Adrenal gland (tissue), 12 donors: ENCODE results near the gene BRPF1. TPM values are rescaled to one million over a fixed set of nuclear protein-coding genes. Genes with fewer than 3 reads are reported as not detected.

ENCODE experiments used
- DNase-seq, 7 donors: peaks; one replicate each; pipeline ENCODE4 v3.0.0-alpha.2; 2019 to 2020
- H3K27ac ChIP-seq, 5 donors: fragments of 200-600 bp; sonication (generic) in 4 of 5; 1 replicate in 3 of 5; 2 replicates in 2 of 5; pipeline versions ENCODE4 v1.5.1 to v1.8.0; 2016 to 2020; ENCODE audit warnings: mild to moderate bottlenecking in 1 of 5
- H3K27me3 ChIP-seq: fragments of 200-600 bp; 2 replicates; pipeline ENCODE4 v1.8.0; 2021
- H3K36me3 ChIP-seq, 2 donors: fragments of 200-600 bp; replicated peaks in 1 of 2; 1 replicate in 1 of 2; 2 replicates in 1 of 2; pipeline versions ENCODE4 v1.5.1 to v1.8.0; 2018 to 2022
- H3K4me1 ChIP-seq, 2 donors: fragments of 200-600 bp; replicated peaks in 1 of 2; 1 replicate in 1 of 2; 2 replicates in 1 of 2; pipeline versions ENCODE4 v1.5.1 to v1.8.0; 2018 to 2021
- H3K4me3 ChIP-seq, 4 donors: fragments of 200-600 bp; sonication (generic) in 3 of 4; one replicate each; pipeline ENCODE4 v1.5.1; 2016 to 2018
- H3K9me3 ChIP-seq, 3 donors: fragments of 200-600 bp; sonication (generic) in 1 of 3; replicated peaks in 1 of 3; 1 replicate in 2 of 3; 2 replicates in 1 of 3; pipeline versions ENCODE4 v1.5.1 to v1.8.0; 2016 to 2021
- POLR2A ChIP-seq, 2 donors: fragments of 450-650 bp; IDR thresholded peaks; one replicate each; pipeline ENCODE4 v1.6.1; 2017; ENCODE audit warnings: antibody characterized with exemption in 2 of 2, mild to moderate bottlenecking in 2 of 2, moderate library complexity in 1 of 2
- WGBS, 4 donors: extraction: QIAGEN DNeasy Blood & Tissue Kit in 2 of 4; methylation state at CpG; one replicate each; pipeline versions ENCODE4 v1.1.5 to v1.1.7; 2013 to 2017; 5-methylcytosine and 5-hydroxymethylcytosine counted together
- intact Hi-C, 2 donors: fragments of 100-400 bp; cut with DNase I; formaldehyde crosslinking; loops; one replicate each; pipeline versions ENCODE4 v1.14.1 to v1.15.0; 2022 to 2023
- polyA plus RNA-seq, 3 donors: library from polyadenylated mRNA; stranded (reverse); fragments of 200-250 nt in 2 of 3; fragments of 350-450 nt in 1 of 3; fragmentation: Illumina TruSeq in 1 of 3; extraction: RNeasy Lipid Tissue Mini Kit (QIAGEN cat#74804) in 1 of 3; gene quantifications; one replicate each; pipeline ENCODE4 v1.2.3, GENCODE V29; 2013 to 2014
- total RNA-seq, 9 donors: library from RNA; depleted of rRNA in 4 of 9; stranded (reverse); fragments of >200 nt in 4 of 9; fragments of 120-200 nt in 1 of 9; fragmentation: NEBNext Ultra II Directional in 1 of 9; extraction: Animal tissue kit (Norgen Biotek cat#: 25700) in 1 of 9; gene quantifications; one replicate each; pipeline versions ENCODE4 v1.1.0 to v1.2.4, GENCODE V29; 2013 to 2023
- TF ChIP-seq, protein P1 (sequence below), 6 experiments: fragments of 450-650 bp in 4 of 6; fragments of 200-600 bp in 2 of 6; sonication (generic) in 1 of 6; IDR thresholded peaks; 1 replicate in 5 of 6; 2 replicates in 1 of 6; pipeline versions ENCODE4 v1.5.1 to v1.8.0; 2016 to 2021; ENCODE audit warnings: antibody characterized with exemption in 6 of 6, mild to moderate bottlenecking in 2 of 6, moderate library complexity in 1 of 6
- donor health status: healthy with polysubstance abuse.
- donor health status: Bipolar disorder and iron deficiency.
- donor health status: DM: yes; HTN: yes; CAD: no.
- donor health status: DM: no; HTN: no; CAD: no.
- donor health status: DM: no; HTN: no; CAD: no.
- donor health status: DM: yes; HTN: yes; CAD: no.

The BRPF1 gene
- total and polyA plus RNA-seq, 12 donors, result 7.4 to 18.7 (median 14.3) TPM

- no peak for DNase-seq
- 87 to 96% (median 94%) methylated on average over 2 to 5 of the region's 5 CpGs for WGBS, 4 donors
- H3K4me1 ChIP-seq, result no peaks in the 10 kb centered on the region
- no peaks in the 10 kb centered on the region for H3K27me3 ChIP-seq
- TF ChIP-seq, protein P1, sequence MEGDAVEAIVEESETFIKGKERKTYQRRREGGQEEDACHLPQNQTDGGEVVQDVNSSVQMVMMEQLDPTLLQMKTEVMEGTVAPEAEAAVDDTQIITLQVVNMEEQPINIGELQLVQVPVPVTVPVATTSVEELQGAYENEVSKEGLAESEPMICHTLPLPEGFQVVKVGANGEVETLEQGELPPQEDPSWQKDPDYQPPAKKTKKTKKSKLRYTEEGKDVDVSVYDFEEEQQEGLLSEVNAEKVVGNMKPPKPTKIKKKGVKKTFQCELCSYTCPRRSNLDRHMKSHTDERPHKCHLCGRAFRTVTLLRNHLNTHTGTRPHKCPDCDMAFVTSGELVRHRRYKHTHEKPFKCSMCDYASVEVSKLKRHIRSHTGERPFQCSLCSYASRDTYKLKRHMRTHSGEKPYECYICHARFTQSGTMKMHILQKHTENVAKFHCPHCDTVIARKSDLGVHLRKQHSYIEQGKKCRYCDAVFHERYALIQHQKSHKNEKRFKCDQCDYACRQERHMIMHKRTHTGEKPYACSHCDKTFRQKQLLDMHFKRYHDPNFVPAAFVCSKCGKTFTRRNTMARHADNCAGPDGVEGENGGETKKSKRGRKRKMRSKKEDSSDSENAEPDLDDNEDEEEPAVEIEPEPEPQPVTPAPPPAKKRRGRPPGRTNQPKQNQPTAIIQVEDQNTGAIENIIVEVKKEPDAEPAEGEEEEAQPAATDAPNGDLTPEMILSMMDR (IDR thresholded peaks at IDR 0.05), result no peak
- TF ChIP-seq POLR2A (IDR thresholded peaks at IDR 0.05), result no peak
- H3K36me3 ChIP-seq, result peaks cover 0 to 85% of the 10 kb centered on the region in 2 donors
- intact Hi-C loops, result no loop called here
- H3K27ac ChIP-seq, result no peak overlapping the region
- H3K4me3 ChIP-seq, result no peak overlapping the region
- H3K9me3 ChIP-seq, result no peaks in the 10 kb centered on the region
These were observed 39.1 kb upstream of the BRPF1 start for GRCh38 chr3:9692416-9692815.

GRCh38 chr3:9695345-9695744 lies 36.2 kb upstream of the BRPF1 start:
- Histone ChIP-seq H3K27ac (no peak overlapping the region), H3K36me3 (peaks cover 0 to 67% of the 10 kb centered on the region in 2 donors), H3K27me3 (no peaks in the 10 kb centered on the region), H3K9me3 (no peaks in the 10 kb centered on the region), H3K4me3 (no peak overlapping the region), H3K4me1 (no peaks in the 10 kb centered on the region)
- WGBS, 4 donors, result 92 to 100% (median 98%) methylated on average over 2 to 4 of the region's 4 CpGs
- intact Hi-C loops, result no loop called here
- no peak for DNase-seq
- TF ChIP-seq POLR2A (IDR thresholded peaks at IDR 0.05), result no peak
- TF ChIP-seq, protein P1 (IDR thresholded peaks at IDR 0.05), result no peak

- no peak overlapping the region for H3K27ac ChIP-seq
- no peaks in the 10 kb centered on the region for H3K27me3 ChIP-seq
- 85 to 92% (median 89%) methylated on average over 5 to 7 of the region's 7 CpGs for WGBS, 4 donors
- intact Hi-C loops, result no loop called here
- H3K4me3 ChIP-seq, result no peak overlapping the region
- TF ChIP-seq, protein P1 (IDR thresholded peaks at IDR 0.05), result no peak
- no peak for TF ChIP-seq POLR2A (IDR thresholded peaks at IDR 0.05)
- no peak for DNase-seq
- no peaks in the 10 kb centered on the region for H3K4me1 ChIP-seq
- H3K9me3 ChIP-seq, result no peaks in the 10 kb centered on the region
- peaks cover 0 to 63% of the 10 kb centered on the region in 2 donors for H3K36me3 ChIP-seq
These were observed 35.8 kb upstream of the BRPF1 start for GRCh38 chr3:9695746-9696145.

DNA sequence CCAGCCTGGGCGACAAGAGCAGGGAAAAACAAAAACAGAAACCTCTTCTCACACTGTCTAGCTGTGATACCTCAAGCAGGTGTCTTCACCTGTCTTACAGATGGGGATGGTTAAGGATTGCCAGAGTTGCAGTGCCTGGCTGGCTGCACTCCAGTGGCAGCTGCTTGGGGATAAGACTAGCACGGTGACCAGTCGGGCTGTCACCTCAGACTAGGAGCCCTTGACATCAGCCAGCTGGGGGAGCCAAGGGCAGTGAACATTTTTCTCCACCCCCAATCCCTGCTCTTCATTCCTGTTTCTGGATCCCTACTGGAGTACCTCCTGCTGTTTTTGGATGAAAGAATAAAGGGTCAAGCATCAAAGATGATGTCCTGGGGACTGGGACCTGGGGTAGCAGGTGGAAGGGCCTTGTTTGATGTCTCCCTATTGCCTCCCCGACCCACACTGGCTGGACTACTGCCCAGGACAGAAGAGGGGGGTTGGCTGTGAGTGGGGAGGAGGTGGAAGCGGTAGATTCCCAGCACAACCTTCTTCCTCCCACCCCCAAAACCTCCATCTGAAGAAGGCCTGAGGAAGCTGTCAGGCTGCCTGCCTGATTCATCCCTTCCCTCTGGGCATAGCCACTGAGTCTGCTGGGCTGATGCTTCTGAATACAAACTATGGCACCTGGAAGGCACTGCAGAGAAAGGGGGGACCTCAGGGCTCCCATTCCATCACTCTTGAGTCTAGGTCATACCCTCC lies 34.9 kb upstream of the BRPF1 start:
- peak overlapping the region in 1 of 5 donors; percentile 22 for H3K27ac ChIP-seq
- TF ChIP-seq, protein P1 (IDR thresholded peaks at IDR 0.05), result no peak
- no peak for TF ChIP-seq POLR2A (IDR thresholded peaks at IDR 0.05)
- no peak overlapping the region for H3K4me3 ChIP-seq
- intact Hi-C loops, result no loop called here
- H3K27me3 ChIP-seq, result no peaks in the 10 kb centered on the region
- no peaks in the 10 kb centered on the region for H3K4me1 ChIP-seq
- H3K36me3 ChIP-seq, result peaks cover 0 to 55% of the 10 kb centered on the region in 2 donors
- peak in 1 of 7 donors; percentile 48 for DNase-seq
- H3K9me3 ChIP-seq, result no peaks in the 10 kb centered on the region
- 47 to 58% (median 54%) methylated on average over 4 to 5 of the region's 5 CpGs for WGBS, 4 donors
